22Rv1 (cell line): ENCODE data around the gene BCKDHA.
"Not testable (repeated sequence)": the region's sequence is repeated elsewhere in the genome, so short reads cannot be mapped to it uniquely, and the experiment has no call there.

Experiments used
- H3K27ac ChIP-seq: fragments of 450-650 bp; 2 replicates; pipeline ENCODE4 v1.5.1; 2017
- CTCF ChIP-seq: fragments of 450-650 bp; IDR thresholded peaks from 2 replicates; pipeline ENCODE4 v1.5.1; 2017; ENCODE audit warnings: mild to moderate bottlenecking
- ZFX ChIP-seq: fragments of 450-650 bp; IDR thresholded peaks from 2 replicates; pipeline ENCODE4 v1.6.1; 2017; ENCODE audit warnings: antibody characterized with exemption, borderline replicate concordance

BCKDHA gene

DNA sequence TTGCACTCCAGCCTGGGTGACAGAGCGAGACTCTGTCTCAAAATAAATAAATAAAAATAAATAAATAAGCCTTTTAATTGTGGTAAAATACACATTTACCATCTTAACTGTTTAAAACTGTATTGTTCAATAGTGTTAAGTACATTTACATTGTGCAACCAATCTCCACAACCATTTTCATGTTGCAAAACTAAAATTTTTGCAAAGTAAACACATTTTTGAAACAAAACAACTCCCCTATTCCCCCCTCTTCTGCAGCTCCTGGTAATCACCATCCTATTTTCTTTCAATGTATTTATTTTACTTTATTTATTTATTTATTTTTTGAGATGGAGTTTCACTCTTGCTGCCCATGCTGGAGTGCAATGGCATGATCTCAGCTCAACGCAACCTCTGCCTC is 27.8 kb upstream of the BCKDHA start:
- TF ChIP-seq ZFX, result no peak
- no peak for TF ChIP-seq CTCF
- no peak overlapping the region for H3K27ac ChIP-seq

GRCh38 chr19:41371119-41371518 is 26.5 kb upstream of the BCKDHA start:
- H3K27ac ChIP-seq, result not testable (repeated sequence)

DNA sequence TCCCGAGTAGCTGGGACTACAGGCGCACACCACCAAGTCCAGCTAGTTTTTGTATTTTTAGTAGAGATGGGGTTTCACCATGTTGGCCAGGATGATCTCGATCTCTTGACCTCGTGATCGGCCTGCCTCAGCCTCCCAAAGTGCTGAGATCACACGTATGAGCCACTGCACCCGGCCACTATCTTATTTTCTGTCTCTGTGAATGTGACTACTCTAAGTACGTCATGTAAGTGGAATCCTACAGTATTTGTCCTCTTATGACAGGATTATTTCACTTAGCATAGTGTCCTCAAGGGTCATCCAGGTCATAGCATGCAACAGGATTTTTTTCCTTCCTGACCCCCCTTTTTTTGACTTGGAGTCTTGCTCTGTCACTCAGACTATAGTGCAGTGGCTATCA is 26.1 kb upstream of the BCKDHA start:
- no peak for TF ChIP-seq ZFX
- no peak for TF ChIP-seq CTCF
- no peak overlapping the region for H3K27ac ChIP-seq

- no peak overlapping the region for H3K27ac ChIP-seq
- no peak for TF ChIP-seq CTCF
Observed at GRCh38 chr19:41372501-41372900, 25.1 kb upstream of the BCKDHA start.

- H3K27ac ChIP-seq, result no peak overlapping the region
- no peak for TF ChIP-seq CTCF
- TF ChIP-seq ZFX, result no peak
Observed at GRCh38 chr19:41373993-41374392, 23.6 kb upstream of the BCKDHA start.

GRCh38 chr19:41376241-41376997 is 21.2 kb upstream of the BCKDHA start, which contains the start of gene TMEM91:
TMEM91 (plus strand) TSS chr19:41376533; CDS start chr19:41378310, 1,777 bp downstream.
- TF ChIP-seq ZFX, result no peak
- TF ChIP-seq CTCF, result no peak
- H3K27ac ChIP-seq, result no peak within 1 kb of the TSS

GRCh38 chr19:41376998-41377365 is 20.6 kb upstream of the BCKDHA start:
- TF ChIP-seq CTCF, result no peak
- TF ChIP-seq ZFX, result no peak
- no peak overlapping the region for H3K27ac ChIP-seq
